Stimulated activated naive CD8-positive, alpha-beta T cell treated with anti-CD3 and anti-CD28 coated beads, Interleukin-15, Interleukin-2, amounts not matched to agents 100 ng/mL and 50 ng/mL, for 24 hours (primary cell): Measurements from ENCODE around the gene DLL4.

Experiments
- H3K27ac Mint-ChIP-seq: one replicate; pipeline ENCODE4 v1.8.0; 2021; ENCODE audit warnings: mild to moderate bottlenecking, mixed read lengths
- H3K27me3 Mint-ChIP-seq: one replicate; pipeline ENCODE4 v1.8.0; 2021; ENCODE audit warnings: mixed read lengths
- H3K36me3 Mint-ChIP-seq: one replicate; pipeline ENCODE4 v1.8.0; 2021; ENCODE audit warnings: low read depth, mixed read lengths
- H3K4me1 Mint-ChIP-seq: one replicate; pipeline ENCODE4 v1.8.0; 2021; ENCODE audit warnings: low read depth, mixed read lengths
- H3K4me3 Mint-ChIP-seq: one replicate; pipeline ENCODE4 v1.8.0; 2021; ENCODE audit warnings: mild to moderate bottlenecking, mixed read lengths
- H3K9me3 Mint-ChIP-seq: one replicate; pipeline ENCODE4 v1.8.0; 2021; ENCODE audit warnings: mixed read lengths

Gene DLL4

DNA sequence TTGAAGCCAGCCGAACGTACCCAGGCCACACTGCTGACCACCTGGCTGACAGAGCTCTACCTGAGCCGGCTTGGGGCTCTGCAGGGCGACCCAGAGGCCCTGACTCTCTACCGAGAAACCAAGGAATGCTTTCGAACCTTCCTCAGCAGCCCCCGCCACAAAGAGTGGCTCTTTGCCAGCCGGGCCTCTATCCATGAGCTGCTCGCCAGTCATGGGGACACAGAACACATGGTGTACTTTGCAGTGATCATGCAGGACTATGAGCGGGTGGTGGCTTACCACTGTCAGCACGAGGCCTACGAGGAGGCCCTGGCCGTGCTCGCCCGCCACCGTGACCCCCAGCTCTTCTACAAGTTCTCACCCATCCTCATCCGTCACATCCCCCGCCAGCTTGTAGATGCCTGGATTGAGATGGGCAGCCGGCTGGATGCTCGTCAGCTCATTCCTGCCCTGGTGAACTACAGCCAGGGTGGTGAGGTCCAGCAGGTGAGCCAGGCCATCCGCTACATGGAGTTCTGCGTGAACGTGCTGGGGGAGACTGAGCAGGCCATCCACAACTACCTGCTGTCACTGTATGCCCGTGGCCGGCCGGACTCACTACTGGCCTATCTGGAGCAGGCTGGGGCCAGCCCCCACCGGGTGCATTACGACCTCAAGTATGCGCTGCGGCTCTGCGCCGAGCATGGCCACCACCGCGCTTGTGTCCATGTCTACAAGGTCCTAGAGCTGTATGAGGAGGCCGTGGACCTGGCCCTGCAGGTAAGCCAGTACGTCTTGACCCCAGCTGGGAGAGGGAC, 28.7 kb upstream of the DLL4 start:
- H3K27ac Mint-ChIP-seq, result no peak overlapping the region
- H3K9me3 Mint-ChIP-seq, result no peaks in the 10 kb centered on the region
- H3K4me1 Mint-ChIP-seq, result peaks cover 28% of the 10 kb centered on the region
- H3K4me3 Mint-ChIP-seq, result no peak overlapping the region
- H3K27me3 Mint-ChIP-seq, result no peaks in the 10 kb centered on the region
- peaks cover 40% of the 10 kb centered on the region for H3K36me3 Mint-ChIP-seq

DNA sequence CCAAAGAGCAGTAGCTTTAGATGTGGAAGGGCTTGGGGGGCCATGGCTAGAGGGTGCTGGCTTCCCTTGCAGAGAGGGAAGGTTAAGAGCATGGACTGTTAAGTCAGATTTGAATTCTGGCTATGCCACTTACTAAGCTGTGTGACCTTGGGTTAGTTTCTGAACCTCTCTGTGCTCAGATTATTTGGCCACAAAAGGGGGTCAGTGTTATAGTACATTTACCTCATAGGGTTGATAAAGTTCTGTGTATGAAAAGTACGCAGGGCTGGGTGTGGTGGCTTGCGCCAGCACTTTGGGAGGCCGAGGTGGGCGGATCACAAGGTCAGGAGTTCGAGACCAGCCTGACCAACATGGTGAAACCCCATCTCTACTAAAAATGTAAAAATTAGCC, 28.1 kb upstream of the DLL4 start:
- Mint-ChIP-seq H3K27me3 (no peaks in the 10 kb centered on the region), H3K27ac (no peak overlapping the region), H3K36me3 (peaks cover 37% of the 10 kb centered on the region), H3K4me1 (peaks cover 22% of the 10 kb centered on the region), H3K4me3 (no peak overlapping the region), H3K9me3 (no peaks in the 10 kb centered on the region)

GRCh38 chr15:40902605-40903561, 26.3 kb upstream of the DLL4 start:
- Mint-ChIP-seq H3K27me3 (no peaks in the 10 kb centered on the region), H3K36me3 (peaks cover 26% of the 10 kb centered on the region), H3K4me1 (peaks cover 27% of the 10 kb centered on the region), H3K27ac (peak overlapping the region; percentile 26), H3K4me3 (no peak overlapping the region), H3K9me3 (no peaks in the 10 kb centered on the region)

- Mint-ChIP-seq H3K4me1 (peaks cover 27% of the 10 kb centered on the region), H3K4me3 (no peak overlapping the region), H3K27me3 (no peaks in the 10 kb centered on the region), H3K9me3 (no peaks in the 10 kb centered on the region), H3K36me3 (peaks cover 20% of the 10 kb centered on the region), H3K27ac (no peak overlapping the region)
Measured at GRCh38 chr15:40904552-40905201, 24.5 kb upstream of the DLL4 start.

- Mint-ChIP-seq H3K36me3 (peaks cover 14% of the 10 kb centered on the region), H3K9me3 (no peaks in the 10 kb centered on the region), H3K27ac (no peak overlapping the region), H3K4me3 (peak overlapping the region; percentile 79), H3K27me3 (no peaks in the 10 kb centered on the region), H3K4me1 (peaks cover 30% of the 10 kb centered on the region)
Measured at GRCh38 chr15:40906091-40906990, 22.8 kb upstream of the DLL4 start.

DNA sequence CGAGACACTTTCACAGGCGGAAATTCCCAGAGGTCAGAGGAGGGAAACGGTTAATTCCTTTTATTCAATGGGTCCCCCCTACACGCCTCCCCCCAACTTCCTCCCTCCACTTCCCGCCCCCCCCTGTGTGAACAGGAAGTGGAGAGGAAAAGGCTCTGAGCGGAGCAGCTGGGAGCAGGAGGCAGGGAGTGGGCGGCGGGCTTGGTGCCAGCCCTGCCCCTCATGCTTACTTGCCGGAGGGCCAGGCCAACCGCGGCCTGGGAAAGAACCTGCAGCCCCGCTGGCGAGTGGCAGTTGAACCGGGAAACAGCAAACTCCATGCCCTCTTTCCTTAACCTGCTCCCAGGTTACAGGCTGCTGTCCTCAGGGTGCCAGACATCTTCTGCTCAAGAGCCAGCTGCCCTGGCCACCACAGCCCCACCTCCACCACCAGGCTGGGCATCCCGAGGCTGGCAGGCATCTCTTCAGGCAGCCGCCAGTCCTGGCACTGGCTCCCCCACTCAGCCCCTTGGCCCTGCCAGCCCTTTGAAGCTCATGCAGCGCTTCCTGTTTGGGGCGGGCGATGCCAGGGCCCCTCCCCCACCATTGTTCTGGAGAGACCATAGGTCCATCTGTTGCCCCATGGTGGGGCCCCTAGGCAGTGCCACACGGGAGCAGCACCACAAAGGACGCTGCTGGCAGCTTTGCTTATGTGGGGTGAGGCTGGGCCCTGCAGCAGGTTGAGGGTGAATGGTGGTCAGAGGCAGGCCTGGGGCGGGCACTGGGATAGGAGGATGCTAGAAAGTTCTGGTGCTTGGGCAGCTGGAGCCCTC, 21.9 kb upstream of the DLL4 start:
- Mint-ChIP-seq H3K4me3 (peak overlapping the region; percentile 79), H3K36me3 (peaks cover 14% of the 10 kb centered on the region), H3K4me1 (peaks cover 30% of the 10 kb centered on the region), H3K9me3 (no peaks in the 10 kb centered on the region), H3K27ac (peak overlapping the region; percentile 85), H3K27me3 (no peaks in the 10 kb centered on the region)

DNA sequence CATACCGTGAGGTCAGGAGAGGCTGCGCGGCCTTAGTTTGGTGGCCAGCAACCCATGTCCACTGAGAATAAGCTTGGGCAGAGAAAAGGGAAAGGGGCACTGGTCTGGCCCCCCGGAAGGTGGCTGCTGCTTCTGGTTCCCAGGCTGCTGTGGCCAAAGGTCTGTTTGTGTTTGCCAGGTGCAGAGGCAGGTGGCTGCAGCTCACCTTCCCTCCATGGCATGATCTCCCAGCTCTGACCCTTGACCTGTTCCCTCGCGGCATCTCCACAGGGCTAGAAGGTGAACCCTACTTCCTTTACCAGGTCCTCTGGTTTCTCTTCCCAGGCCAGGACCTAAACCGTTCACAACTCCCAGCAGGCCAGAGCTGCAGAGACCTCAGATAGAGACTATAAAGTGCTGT, 21.0 kb upstream of the DLL4 start:
- peak overlapping the region; percentile 79 for H3K4me3 Mint-ChIP-seq
- no peaks in the 10 kb centered on the region for H3K27me3 Mint-ChIP-seq
- H3K9me3 Mint-ChIP-seq, result no peaks in the 10 kb centered on the region
- H3K4me1 Mint-ChIP-seq, result peaks cover 25% of the 10 kb centered on the region
- H3K27ac Mint-ChIP-seq, result no peak overlapping the region
- peaks cover 9% of the 10 kb centered on the region for H3K36me3 Mint-ChIP-seq

- Mint-ChIP-seq H3K9me3 (no peaks in the 10 kb centered on the region), H3K27ac (no peak overlapping the region), H3K4me3 (no peak overlapping the region), H3K27me3 (no peaks in the 10 kb centered on the region), H3K36me3 (no peaks in the 10 kb centered on the region), H3K4me1 (peaks cover 9% of the 10 kb centered on the region)
Measured at GRCh38 chr15:40909662-40910630, 19.2 kb upstream of the DLL4 start.

GRCh38 chr15:40911141-40911540, 18.0 kb upstream of the DLL4 start:
- H3K36me3 Mint-ChIP-seq, result no peaks in the 10 kb centered on the region
- H3K4me1 Mint-ChIP-seq, result peaks cover 9% of the 10 kb centered on the region
- no peaks in the 10 kb centered on the region for H3K27me3 Mint-ChIP-seq
- no peak overlapping the region for H3K4me3 Mint-ChIP-seq
- H3K9me3 Mint-ChIP-seq, result no peaks in the 10 kb centered on the region
- H3K27ac Mint-ChIP-seq, result no peak overlapping the region

DNA sequence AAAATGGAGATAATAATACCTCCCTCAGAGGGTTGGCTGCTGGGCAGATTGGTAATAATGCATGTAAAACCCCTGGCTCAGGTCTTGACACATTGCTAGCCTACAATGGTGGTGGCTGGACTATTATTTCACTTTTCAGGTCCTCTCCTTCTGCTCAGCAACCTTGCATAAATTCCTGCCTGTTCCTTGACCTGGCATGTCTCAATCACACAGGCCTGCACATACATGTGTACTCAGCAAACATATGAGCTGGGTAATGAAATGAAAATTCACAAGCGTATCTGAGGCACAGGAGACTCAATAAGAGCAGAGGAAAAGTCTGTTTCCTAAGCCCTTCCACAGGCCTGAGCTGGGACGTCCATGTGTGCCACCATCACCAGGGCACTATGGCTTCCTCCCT, 17.4 kb upstream of the DLL4 start:
- Mint-ChIP-seq H3K4me1 (peaks cover 9% of the 10 kb centered on the region), H3K4me3 (no peak overlapping the region), H3K36me3 (no peaks in the 10 kb centered on the region), H3K27ac (no peak overlapping the region), H3K9me3 (no peaks in the 10 kb centered on the region), H3K27me3 (no peaks in the 10 kb centered on the region)

GRCh38 chr15:40912478-40912877, 16.7 kb upstream of the DLL4 start:
- Mint-ChIP-seq H3K9me3 (no peaks in the 10 kb centered on the region), H3K4me1 (peaks cover 4% of the 10 kb centered on the region), H3K4me3 (no peak overlapping the region), H3K36me3 (no peaks in the 10 kb centered on the region), H3K27ac (no peak overlapping the region), H3K27me3 (no peaks in the 10 kb centered on the region)

DNA sequence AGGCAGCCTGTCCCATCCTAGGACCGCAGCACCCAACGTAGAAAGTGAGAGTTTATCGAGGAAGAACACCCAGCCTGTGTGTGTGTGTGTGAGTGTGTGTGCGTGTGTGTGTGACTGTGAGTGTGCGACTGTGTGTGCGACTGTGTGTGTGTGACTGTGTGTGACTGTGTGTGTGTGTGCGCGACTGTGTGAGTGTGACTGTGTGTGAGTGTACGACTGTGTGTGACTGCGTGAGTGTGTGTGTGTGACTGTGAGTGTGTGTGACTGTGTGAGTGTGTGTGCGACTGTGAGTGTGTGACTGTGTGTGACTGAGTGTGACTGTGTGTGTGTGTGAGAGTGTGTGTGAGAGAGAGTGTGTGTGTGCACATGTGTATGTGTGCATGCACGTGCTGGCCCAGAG, 15.1 kb upstream of the DLL4 start:
- Mint-ChIP-seq H3K4me1 (peaks cover 3% of the 10 kb centered on the region), H3K27ac (no peak overlapping the region), H3K4me3 (no peak overlapping the region)

GRCh38 chr15:40914486-40914885, 14.7 kb upstream of the DLL4 start:
- Mint-ChIP-seq H3K36me3 (no peaks in the 10 kb centered on the region), H3K4me1 (peaks cover 3% of the 10 kb centered on the region)

More for the DNA sequence above, 15.1 kb upstream of the DLL4 start:
- H3K27me3 Mint-ChIP-seq, result no peaks in the 10 kb centered on the region
- H3K9me3 Mint-ChIP-seq, result no peaks in the 10 kb centered on the region
- no peaks in the 10 kb centered on the region for H3K36me3 Mint-ChIP-seq

More at GRCh38 chr15:40914486-40914885, 14.7 kb upstream of the DLL4 start:
- no peaks in the 10 kb centered on the region for H3K9me3 Mint-ChIP-seq
- H3K27ac Mint-ChIP-seq, result no peak overlapping the region
- no peak overlapping the region for H3K4me3 Mint-ChIP-seq
- H3K27me3 Mint-ChIP-seq, result no peaks in the 10 kb centered on the region
